Measurements from ENCODE around the gene MAPK1.
"Not testable (repeated sequence)": the region's sequence is repeated elsewhere in the genome, so short reads cannot be mapped to it uniquely, and the experiment has no call there.

Gene MAPK1

DNA sequence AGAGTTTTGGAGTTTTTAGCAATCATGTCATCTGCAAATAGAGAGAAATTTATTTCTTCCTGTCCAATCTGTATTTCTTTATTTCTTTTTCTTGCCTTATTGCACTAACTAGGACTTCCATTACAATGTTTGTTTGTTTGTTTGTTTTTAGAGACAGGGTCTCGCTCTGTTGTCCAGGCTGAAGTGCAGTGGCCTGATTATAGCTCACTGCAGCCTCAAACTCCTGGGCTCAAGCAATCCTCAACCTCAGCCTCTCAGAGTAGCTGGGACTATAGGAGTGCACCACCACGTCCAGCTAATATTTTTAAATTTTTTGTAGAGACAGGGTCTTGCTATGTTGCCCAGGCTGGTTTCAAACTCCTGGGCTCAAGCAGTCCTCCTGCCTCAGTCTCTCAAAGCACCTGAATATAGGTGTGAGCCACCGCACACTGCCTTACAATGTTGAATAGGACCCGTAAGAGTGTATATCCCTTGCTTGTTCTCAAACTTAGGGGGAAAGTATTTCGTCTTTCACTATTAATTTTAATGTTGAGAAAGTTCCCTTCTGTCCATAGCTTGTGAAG, 29.6 kb upstream of the MAPK1 start:
- no peaks in the 10 kb centered on the region for H3K9me3 ChIP-seq (replicated peaks; ENCODE audit: insufficient read depth, low read length)
- no peaks in the 10 kb centered on the region for H4K20me1 ChIP-seq (ENCODE audit: insufficient read depth, low read length)
- no peak overlapping the region for H3K4me2 ChIP-seq (ENCODE audit: low read depth, low read length)
- H3K4me1 ChIP-seq (ENCODE audit: low read length), result no peaks in the 10 kb centered on the region
- no peak overlapping the region for H3K9ac ChIP-seq (ENCODE audit: low read length)
- H3K27ac ChIP-seq (ENCODE audit: low read length), result no peak overlapping the region
- no peak overlapping the region for H3K4me3 ChIP-seq (ENCODE audit: low read length)
- no peaks in the 10 kb centered on the region for H3K9me2 ChIP-seq (replicated peaks; ENCODE audit: insufficient read depth, low read length)
- H2AFZ ChIP-seq (ENCODE audit: low read length), result no peak overlapping the region
- no peaks in the 10 kb centered on the region for H3K27me3 ChIP-seq (replicated peaks; ENCODE audit: insufficient read depth, low read length)
- DNase-seq, result no peak
- no peaks in the 10 kb centered on the region for H3K36me3 ChIP-seq (replicated peaks; ENCODE audit: insufficient read depth, low read length)
- no peak for TF ChIP-seq EZH2phosphoT487 (IDR thresholded peaks at IDR 0.05; ENCODE audit: low read length)
- no peak for TF ChIP-seq EZH2 (optimal IDR thresholded peaks at IDR 0.05; ENCODE audit: low read depth, low read length)
- TF ChIP-seq, protein P1, sequence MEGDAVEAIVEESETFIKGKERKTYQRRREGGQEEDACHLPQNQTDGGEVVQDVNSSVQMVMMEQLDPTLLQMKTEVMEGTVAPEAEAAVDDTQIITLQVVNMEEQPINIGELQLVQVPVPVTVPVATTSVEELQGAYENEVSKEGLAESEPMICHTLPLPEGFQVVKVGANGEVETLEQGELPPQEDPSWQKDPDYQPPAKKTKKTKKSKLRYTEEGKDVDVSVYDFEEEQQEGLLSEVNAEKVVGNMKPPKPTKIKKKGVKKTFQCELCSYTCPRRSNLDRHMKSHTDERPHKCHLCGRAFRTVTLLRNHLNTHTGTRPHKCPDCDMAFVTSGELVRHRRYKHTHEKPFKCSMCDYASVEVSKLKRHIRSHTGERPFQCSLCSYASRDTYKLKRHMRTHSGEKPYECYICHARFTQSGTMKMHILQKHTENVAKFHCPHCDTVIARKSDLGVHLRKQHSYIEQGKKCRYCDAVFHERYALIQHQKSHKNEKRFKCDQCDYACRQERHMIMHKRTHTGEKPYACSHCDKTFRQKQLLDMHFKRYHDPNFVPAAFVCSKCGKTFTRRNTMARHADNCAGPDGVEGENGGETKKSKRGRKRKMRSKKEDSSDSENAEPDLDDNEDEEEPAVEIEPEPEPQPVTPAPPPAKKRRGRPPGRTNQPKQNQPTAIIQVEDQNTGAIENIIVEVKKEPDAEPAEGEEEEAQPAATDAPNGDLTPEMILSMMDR (IDR thresholded peaks at IDR 0.05; ENCODE audit: low read length), result no peak
- H3F3A ChIP-seq (ENCODE audit: insufficient read depth, low read length), result no peaks in the 10 kb centered on the region
- H3K79me2 ChIP-seq (ENCODE audit: low read length), result no peaks in the 10 kb centered on the region

DNA sequence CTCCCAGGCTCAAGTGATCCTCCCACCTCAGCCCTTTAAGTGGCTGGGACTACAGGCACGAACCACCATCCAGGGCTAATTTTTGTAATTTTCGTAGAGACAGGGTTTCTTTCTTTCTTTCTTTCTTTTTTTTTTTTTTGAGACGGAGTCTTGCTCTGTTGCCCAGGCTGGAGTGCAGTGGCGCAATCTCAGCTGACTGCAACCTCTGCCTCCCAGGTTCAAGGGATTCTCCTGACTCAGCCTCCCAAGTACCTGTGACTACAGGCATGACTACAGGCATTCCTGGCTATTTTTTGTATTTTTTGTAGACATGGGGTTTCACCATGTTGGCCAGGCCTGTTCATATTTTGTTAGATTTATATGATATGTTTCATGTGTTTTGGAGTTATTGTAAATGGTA, 28.8 kb upstream of the MAPK1 start:
- not testable (repeated sequence) for H3K27ac ChIP-seq (ENCODE audit: low read length); H3K9me3 ChIP-seq (replicated peaks; ENCODE audit: insufficient read depth, low read length); H3K4me1 ChIP-seq (ENCODE audit: low read length); DNase-seq; H3K36me3 ChIP-seq (replicated peaks; ENCODE audit: insufficient read depth, low read length); H2AFZ ChIP-seq (ENCODE audit: low read length); H3K4me3 ChIP-seq (ENCODE audit: low read length); H3K4me2 ChIP-seq (ENCODE audit: low read depth, low read length); H3K9ac ChIP-seq (ENCODE audit: low read length); H3K79me2 ChIP-seq (ENCODE audit: low read length); H3F3A ChIP-seq (ENCODE audit: insufficient read depth, low read length); H3K27me3 ChIP-seq (replicated peaks; ENCODE audit: insufficient read depth, low read length); H4K20me1 ChIP-seq (ENCODE audit: insufficient read depth, low read length); H3K9me2 ChIP-seq (replicated peaks; ENCODE audit: insufficient read depth, low read length)

DNA sequence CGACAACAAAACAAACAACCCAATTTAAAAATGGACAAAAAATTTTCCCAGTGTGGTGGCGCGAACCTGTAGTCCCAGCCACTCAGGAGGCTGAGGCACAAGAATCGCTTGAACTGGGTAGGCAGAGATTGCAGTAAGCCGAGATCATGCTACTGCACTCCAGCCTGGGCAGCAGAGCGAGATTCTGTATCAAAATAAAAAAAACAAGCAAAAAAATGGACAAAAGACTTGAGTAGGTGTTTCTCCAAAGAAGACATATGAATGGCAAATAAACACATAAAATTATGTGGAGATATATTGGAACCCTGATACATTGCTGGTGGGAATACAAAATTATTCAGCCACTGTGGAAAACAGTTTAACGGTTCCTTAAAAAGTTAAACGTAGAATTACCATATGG, 27.4 kb upstream of the MAPK1 start:
- TF ChIP-seq, protein P1 (IDR thresholded peaks at IDR 0.05; ENCODE audit: low read length), result no peak
- TF ChIP-seq EZH2 (optimal IDR thresholded peaks at IDR 0.05; ENCODE audit: low read depth, low read length) (no peak), EZH2phosphoT487 (IDR thresholded peaks at IDR 0.05; ENCODE audit: low read length) (no peak)
- Histone ChIP-seq H4K20me1 (ENCODE audit: insufficient read depth, low read length) (no peaks in the 10 kb centered on the region), H3K9ac (ENCODE audit: low read length) (no peak overlapping the region), H3K4me3 (ENCODE audit: low read length) (no peak overlapping the region), H3K27ac (ENCODE audit: low read length) (no peak overlapping the region), H3K4me1 (ENCODE audit: low read length) (no peaks in the 10 kb centered on the region), H2AFZ (ENCODE audit: low read length) (no peak overlapping the region), H3K27me3 (replicated peaks; ENCODE audit: insufficient read depth, low read length) (no peaks in the 10 kb centered on the region), H3K79me2 (ENCODE audit: low read length) (no peaks in the 10 kb centered on the region), H3F3A (ENCODE audit: insufficient read depth, low read length) (no peaks in the 10 kb centered on the region), H3K9me2 (replicated peaks; ENCODE audit: insufficient read depth, low read length) (no peaks in the 10 kb centered on the region), H3K36me3 (replicated peaks; ENCODE audit: insufficient read depth, low read length) (no peaks in the 10 kb centered on the region), H3K9me3 (replicated peaks; ENCODE audit: insufficient read depth, low read length) (no peaks in the 10 kb centered on the region), H3K4me2 (ENCODE audit: low read depth, low read length) (no peak overlapping the region)
- no peak for DNase-seq

DNA sequence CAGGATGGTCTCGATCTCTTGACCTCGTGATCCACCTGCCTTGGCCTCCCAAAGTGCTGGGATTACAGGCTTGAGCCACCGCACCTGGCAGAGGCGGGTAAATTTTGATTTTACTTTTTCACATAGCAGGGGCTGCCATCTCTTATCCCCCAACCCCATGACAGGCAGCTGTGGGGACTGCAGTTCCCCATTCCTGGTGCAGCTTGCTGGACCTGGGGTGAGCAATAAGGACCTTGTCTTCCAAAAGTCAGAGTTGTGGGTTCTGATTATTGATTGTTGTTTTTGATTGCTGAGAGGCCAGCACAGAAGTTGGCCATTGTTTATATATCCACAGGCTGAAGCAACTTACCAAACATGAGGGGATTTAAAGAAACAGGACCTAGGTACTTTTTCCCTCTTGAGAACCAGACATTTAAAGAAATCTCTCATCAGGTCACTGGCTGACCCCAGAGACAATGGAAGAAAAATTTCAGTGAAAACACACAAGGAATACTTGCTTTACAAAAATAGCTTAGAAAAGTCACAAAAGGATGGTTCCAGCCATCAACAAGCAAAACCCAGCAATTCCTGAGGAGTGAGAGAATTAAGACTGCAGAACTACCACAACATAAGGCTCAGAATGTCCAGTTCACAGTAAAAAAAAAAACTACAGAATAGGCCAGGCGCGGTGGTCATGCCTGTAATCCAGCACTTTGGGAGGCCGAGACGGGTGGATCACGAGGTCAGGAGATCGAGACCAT, 22.0 kb upstream of the MAPK1 start:
- TF ChIP-seq, protein P1 (IDR thresholded peaks at IDR 0.05; ENCODE audit: low read length), result no peak
- TF ChIP-seq EZH2phosphoT487 (IDR thresholded peaks at IDR 0.05; ENCODE audit: low read length) (no peak), EZH2 (optimal IDR thresholded peaks at IDR 0.05; ENCODE audit: low read depth, low read length) (no peak)
- DNase-seq, result no peak
- H3K9me3 ChIP-seq (replicated peaks; ENCODE audit: insufficient read depth, low read length), result no peaks in the 10 kb centered on the region

More for the DNA sequence above, 22.0 kb upstream of the MAPK1 start:
- Histone ChIP-seq H3F3A (ENCODE audit: insufficient read depth, low read length) (no peaks in the 10 kb centered on the region), H3K4me2 (ENCODE audit: low read depth, low read length) (no peak overlapping the region), H4K20me1 (ENCODE audit: insufficient read depth, low read length) (no peaks in the 10 kb centered on the region), H3K4me1 (ENCODE audit: low read length) (no peaks in the 10 kb centered on the region), H2AFZ (ENCODE audit: low read length) (no peak overlapping the region), H3K36me3 (replicated peaks; ENCODE audit: insufficient read depth, low read length) (no peaks in the 10 kb centered on the region), H3K9ac (ENCODE audit: low read length) (no peak overlapping the region), H3K27me3 (replicated peaks; ENCODE audit: insufficient read depth, low read length) (no peaks in the 10 kb centered on the region; the same call in 1 of the 2 replicates), H3K79me2 (ENCODE audit: low read length) (no peaks in the 10 kb centered on the region), H3K4me3 (ENCODE audit: low read length) (no peak overlapping the region), H3K9me2 (replicated peaks; ENCODE audit: insufficient read depth, low read length) (no peaks in the 10 kb centered on the region), H3K27ac (ENCODE audit: low read length) (no peak overlapping the region)

All from MM.1S (cell line).